BLaER1 (cell line): ENCODE measurements around the gene ZCCHC2.

ENCODE experiments used
- H3K27ac ChIP-seq: shearing (Covaris generic); formaldehyde crosslinking; 2 replicates; pipeline ENCODE4 v1.8.1; 2022
- H3K27me3 ChIP-seq: shearing (Covaris generic); formaldehyde crosslinking; 2 replicates; pipeline ENCODE4 v1.8.1; 2022
- H3K36me3 ChIP-seq: shearing (Covaris generic); formaldehyde crosslinking; 2 replicates; pipeline ENCODE4 v1.8.1; 2022
- H3K4me1 ChIP-seq: shearing (Covaris generic); formaldehyde crosslinking; 2 replicates; pipeline ENCODE4 v1.8.1; 2022
- H3K4me2 ChIP-seq: shearing (Covaris generic); formaldehyde crosslinking; 2 replicates; pipeline ENCODE4 v1.8.1; 2022
- H3K4me3 ChIP-seq: shearing (Covaris generic); formaldehyde crosslinking; 2 replicates; pipeline ENCODE4 v1.8.1; 2022
- H3K9ac ChIP-seq: shearing (Covaris generic); formaldehyde crosslinking; 2 replicates; pipeline ENCODE4 v1.8.1; 2022
- H3K9me3 ChIP-seq: shearing (Covaris generic); formaldehyde crosslinking; 2 replicates; pipeline ENCODE4 v1.8.1; 2022
- H4K20me1 ChIP-seq: shearing (Covaris generic); formaldehyde crosslinking; 2 replicates; pipeline ENCODE4 v1.8.1; 2022
- Cebpa-rat ChIP-seq: shearing (Covaris generic); IDR thresholded peaks from 2 replicates; pipeline ENCODE4 v1.8.1; 2022

ZCCHC2 gene

DNA sequence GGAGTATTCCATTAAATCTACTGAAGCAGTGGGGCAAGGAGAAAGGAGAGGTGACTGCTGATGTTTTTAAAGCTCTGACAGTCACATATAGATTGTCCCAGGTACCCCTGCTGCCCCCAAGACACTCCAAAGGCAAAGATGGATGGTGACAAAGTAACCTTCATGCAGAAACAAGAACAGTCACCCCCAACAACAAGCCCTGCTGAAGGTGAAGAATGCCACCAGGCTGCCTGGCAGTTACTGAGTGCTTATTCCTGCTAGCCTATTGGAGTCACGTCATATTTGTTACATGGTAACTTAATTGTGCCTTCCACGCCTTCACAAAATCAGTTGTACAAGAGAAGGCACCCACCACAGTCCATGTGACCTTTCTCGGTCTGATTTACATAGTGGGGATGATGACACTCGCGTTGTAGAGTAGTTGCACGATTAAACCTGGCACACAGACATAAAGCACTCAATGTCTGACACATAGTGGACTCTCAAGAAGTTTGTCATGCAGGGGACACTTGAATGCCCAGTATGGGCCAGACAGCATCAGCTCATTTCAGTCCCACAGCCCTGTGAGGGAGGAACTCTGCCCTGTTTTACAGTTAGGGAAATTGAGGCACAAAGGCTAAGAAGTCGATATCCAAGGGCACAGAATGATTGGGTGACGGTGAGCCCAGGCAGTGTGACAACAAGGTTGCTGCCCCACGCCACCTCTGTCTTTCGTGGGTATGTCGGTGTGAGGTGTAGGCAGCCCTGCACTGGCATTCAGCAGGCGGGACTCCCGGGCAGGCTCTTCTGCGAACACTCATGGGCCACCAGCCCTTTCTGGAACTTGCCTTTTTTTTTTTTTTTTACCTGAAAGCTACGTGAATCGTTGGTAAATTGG lies 62.7 kb downstream of the ZCCHC2 start:
- no peak for TF ChIP-seq Cebpa-rat
- Histone ChIP-seq H3K27ac (peak overlapping the region; percentile 85), H3K4me3 (no peak overlapping the region), H3K36me3 (peaks cover 8% of the 10 kb centered on the region), H3K9ac (peak overlapping the region; percentile 73), H3K27me3 (no peaks in the 10 kb centered on the region), H3K9me3 (no peaks in the 10 kb centered on the region), H3K4me2 (peak overlapping the region; percentile 89), H4K20me1 (no peaks in the 10 kb centered on the region), H3K4me1 (peaks cover 64% of the 10 kb centered on the region)

DNA sequence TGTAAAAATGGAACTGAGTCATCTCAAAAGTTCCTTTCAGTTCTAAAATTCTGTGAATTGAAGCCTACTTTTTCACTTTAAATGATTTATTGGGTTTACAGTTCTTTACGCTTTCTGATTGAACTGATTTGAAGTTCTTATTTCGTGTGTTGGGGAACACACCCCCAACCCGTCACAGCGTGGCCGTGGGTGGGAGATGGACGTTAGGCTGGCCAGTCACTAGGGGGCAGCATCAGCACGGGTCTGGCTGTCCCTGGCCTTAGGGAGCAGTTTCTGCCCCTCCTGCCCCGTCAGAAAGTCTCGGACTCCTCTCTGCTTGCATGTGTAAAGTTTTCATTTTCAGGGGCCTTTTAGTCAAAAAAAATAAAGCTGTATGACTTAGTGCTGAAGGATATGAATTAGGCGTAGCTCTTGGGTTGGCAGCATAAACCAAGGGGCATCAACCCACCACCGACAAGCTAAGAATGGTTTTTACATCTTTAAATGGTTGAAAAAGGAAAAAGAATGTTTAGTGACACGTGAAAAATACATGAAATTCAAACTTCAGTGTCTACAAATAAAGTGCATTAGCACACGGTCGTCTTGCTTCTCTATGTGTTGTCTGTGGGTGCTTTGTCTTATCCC lies 63.4 kb downstream of the ZCCHC2 start:
- Histone ChIP-seq H3K9me3 (no peaks in the 10 kb centered on the region), H3K27me3 (no peaks in the 10 kb centered on the region), H3K4me2 (peak overlapping the region; percentile 89), H3K4me1 (peaks cover 69% of the 10 kb centered on the region), H3K27ac (peak overlapping the region; percentile 85; the same call in 1 of the 2 replicates), H3K4me3 (no peak overlapping the region), H3K36me3 (peaks cover 8% of the 10 kb centered on the region), H3K9ac (no peak overlapping the region), H4K20me1 (no peaks in the 10 kb centered on the region)
- no peak for TF ChIP-seq Cebpa-rat

DNA sequence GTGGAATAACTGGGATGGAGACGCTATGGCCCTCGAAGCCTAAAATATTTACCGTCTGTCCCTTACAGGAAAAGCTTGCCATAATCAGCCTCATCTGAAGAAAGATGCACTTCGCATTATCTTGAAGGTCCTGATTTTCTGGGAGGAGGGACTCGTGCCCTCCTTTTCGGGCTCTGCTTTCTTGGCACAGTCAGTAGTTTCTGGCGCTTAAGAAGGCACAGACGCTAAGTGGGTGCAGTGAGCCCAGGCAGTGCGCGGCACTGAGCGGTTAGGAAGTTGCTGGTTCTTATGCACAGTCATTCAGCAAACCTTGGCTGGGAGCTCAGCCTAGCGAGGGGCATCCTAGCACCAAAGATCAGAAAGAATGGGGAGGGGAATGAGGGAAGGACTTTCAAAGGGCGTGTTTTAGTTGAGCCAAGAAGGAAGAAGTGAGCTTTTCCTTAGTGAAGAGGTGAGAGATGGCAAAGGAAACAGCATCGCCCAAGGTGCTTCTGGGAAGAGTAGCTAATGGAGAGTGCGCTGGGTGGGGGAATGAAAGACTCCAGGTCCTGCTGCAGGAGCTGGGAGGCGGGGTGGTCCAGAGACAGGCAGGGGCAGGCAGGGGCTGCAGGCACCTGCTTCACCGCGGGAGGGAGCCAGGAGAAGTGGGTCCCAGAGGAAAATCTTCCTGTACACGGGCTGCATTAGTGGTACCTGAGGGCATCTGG lies 64.1 kb downstream of the ZCCHC2 start:
- H3K9me3 ChIP-seq, result no peaks in the 10 kb centered on the region
- H3K27me3 ChIP-seq, result no peaks in the 10 kb centered on the region
- no peak overlapping the region for H3K4me3 ChIP-seq
- no peak overlapping the region for H3K9ac ChIP-seq
- H4K20me1 ChIP-seq, result no peaks in the 10 kb centered on the region
- no peak for TF ChIP-seq Cebpa-rat
- H3K4me2 ChIP-seq, result peak overlapping the region; percentile 89
- H3K36me3 ChIP-seq, result peaks cover 4% of the 10 kb centered on the region; the same call in 1 of the 2 replicates
- H3K4me1 ChIP-seq, result peaks cover 75% of the 10 kb centered on the region
- no peak overlapping the region for H3K27ac ChIP-seq

GRCh38 chr18:62587689-62588088 lies 64.9 kb downstream of the ZCCHC2 start:
- no peaks in the 10 kb centered on the region for H3K27me3 ChIP-seq
- peaks cover 4% of the 10 kb centered on the region for H3K9me3 ChIP-seq
- no peak for TF ChIP-seq Cebpa-rat
- H3K4me3 ChIP-seq, result no peak overlapping the region
- H4K20me1 ChIP-seq, result no peaks in the 10 kb centered on the region
- H3K36me3 ChIP-seq, result no peaks in the 10 kb centered on the region
- H3K4me2 ChIP-seq, result peak overlapping the region; percentile 89
- H3K9ac ChIP-seq, result no peak overlapping the region
- H3K27ac ChIP-seq, result no peak overlapping the region
- H3K4me1 ChIP-seq, result peaks cover 69% of the 10 kb centered on the region

DNA sequence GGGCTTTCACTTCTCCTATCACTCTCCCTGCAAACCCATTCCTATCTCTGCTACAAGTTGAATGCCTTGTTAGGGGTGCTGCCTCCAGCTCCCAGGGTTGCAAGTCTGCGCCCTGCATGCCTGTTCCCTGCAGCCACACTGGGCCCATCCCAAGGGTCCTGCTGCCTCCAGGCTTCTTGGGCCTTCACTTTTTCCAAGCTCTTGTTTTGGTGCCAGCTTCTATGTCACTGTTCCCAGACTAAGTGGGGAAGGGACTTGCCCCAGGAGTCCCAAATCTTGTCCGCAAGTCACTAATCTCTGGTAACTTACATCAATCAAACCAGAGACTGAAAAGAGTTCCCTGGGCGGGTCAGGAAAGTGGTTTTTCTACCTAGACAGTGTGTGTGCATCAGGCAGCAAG lies 65.4 kb downstream of the ZCCHC2 start:
- no peak for TF ChIP-seq Cebpa-rat
- H3K9me3 ChIP-seq, result peaks cover 9% of the 10 kb centered on the region
- H3K36me3 ChIP-seq, result no peaks in the 10 kb centered on the region
- H3K9ac ChIP-seq, result no peak overlapping the region
- H3K4me2 ChIP-seq, result no peak overlapping the region; the same call in 1 of the 2 replicates
- no peak overlapping the region for H3K27ac ChIP-seq
- no peaks in the 10 kb centered on the region for H3K27me3 ChIP-seq
- peaks cover 63% of the 10 kb centered on the region for H3K4me1 ChIP-seq
- H3K4me3 ChIP-seq, result no peak overlapping the region
- no peaks in the 10 kb centered on the region for H4K20me1 ChIP-seq

- no peaks in the 10 kb centered on the region for H3K36me3 ChIP-seq
- H3K27me3 ChIP-seq, result peaks cover 17% of the 10 kb centered on the region
- H3K9ac ChIP-seq, result no peak overlapping the region
- H3K27ac ChIP-seq, result no peak overlapping the region
- no peak overlapping the region for H3K4me3 ChIP-seq
- TF ChIP-seq Cebpa-rat, result no peak
- H3K4me2 ChIP-seq, result peak overlapping the region; percentile 50
- no peaks in the 10 kb centered on the region for H4K20me1 ChIP-seq
- peaks cover 36% of the 10 kb centered on the region for H3K4me1 ChIP-seq
- peaks cover 19% of the 10 kb centered on the region for H3K9me3 ChIP-seq
Measured at GRCh38 chr18:62590799-62591590, 68.2 kb downstream of the ZCCHC2 start.

GRCh38 chr18:62596145-62597005 lies 73.5 kb downstream of the ZCCHC2 start:
- peaks cover 68% of the 10 kb centered on the region for H3K9me3 ChIP-seq
- H4K20me1 ChIP-seq, result no peaks in the 10 kb centered on the region
- H3K4me3 ChIP-seq, result peak overlapping the region; percentile 54
- peaks cover 47% of the 10 kb centered on the region for H3K27me3 ChIP-seq
- no peak overlapping the region for H3K9ac ChIP-seq
- H3K4me1 ChIP-seq, result peaks cover 14% of the 10 kb centered on the region
- H3K36me3 ChIP-seq, result no peaks in the 10 kb centered on the region
- peak overlapping the region; percentile 63 for H3K4me2 ChIP-seq
- no peak for TF ChIP-seq Cebpa-rat
- no peak overlapping the region for H3K27ac ChIP-seq

DNA sequence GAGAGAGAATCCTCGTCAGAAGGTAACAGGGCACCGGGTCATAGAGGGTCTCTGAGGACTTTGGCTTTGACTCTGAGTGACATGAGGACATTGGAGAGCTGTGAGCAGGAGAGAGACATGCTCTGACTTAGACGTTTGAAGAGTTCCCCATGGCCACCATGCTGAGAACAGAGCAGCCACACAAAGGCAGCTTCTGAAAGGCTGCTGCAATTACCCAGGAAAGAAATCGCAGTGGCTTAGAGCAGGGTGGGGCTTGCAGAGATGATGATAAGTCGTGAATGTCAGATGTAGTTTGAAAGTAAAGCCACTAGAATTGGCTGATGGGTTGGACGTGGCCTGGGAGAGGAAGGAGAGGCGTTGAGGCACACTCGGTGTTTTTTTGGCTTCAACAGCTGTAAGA lies 79.0 kb downstream of the ZCCHC2 start:
- no peak overlapping the region for H3K4me2 ChIP-seq
- no peak overlapping the region for H3K27ac ChIP-seq
- peaks cover 21% of the 10 kb centered on the region for H3K27me3 ChIP-seq
- H4K20me1 ChIP-seq, result no peaks in the 10 kb centered on the region
- peaks cover 31% of the 10 kb centered on the region for H3K4me1 ChIP-seq
- no peak overlapping the region for H3K9ac ChIP-seq
- no peak overlapping the region for H3K4me3 ChIP-seq
- peaks cover 43% of the 10 kb centered on the region for H3K9me3 ChIP-seq
- H3K36me3 ChIP-seq, result no peaks in the 10 kb centered on the region
- no peak for TF ChIP-seq Cebpa-rat
